Middle frontal gyrus (tissue), 1 donor: ENCODE data around the gene MRC2.
"Not testable (repeated sequence)": the region's sequence is repeated elsewhere in the genome, so short reads cannot be mapped to it uniquely, and the experiment has no call there.

Experiments used
- DNase-seq: peaks from one replicate; pipeline ENCODE4 v3.0.0-alpha.2; 2015; ENCODE audit warnings: low spot score; ENCODE audit errors: extremely low spot score

The MRC2 gene

DNA sequence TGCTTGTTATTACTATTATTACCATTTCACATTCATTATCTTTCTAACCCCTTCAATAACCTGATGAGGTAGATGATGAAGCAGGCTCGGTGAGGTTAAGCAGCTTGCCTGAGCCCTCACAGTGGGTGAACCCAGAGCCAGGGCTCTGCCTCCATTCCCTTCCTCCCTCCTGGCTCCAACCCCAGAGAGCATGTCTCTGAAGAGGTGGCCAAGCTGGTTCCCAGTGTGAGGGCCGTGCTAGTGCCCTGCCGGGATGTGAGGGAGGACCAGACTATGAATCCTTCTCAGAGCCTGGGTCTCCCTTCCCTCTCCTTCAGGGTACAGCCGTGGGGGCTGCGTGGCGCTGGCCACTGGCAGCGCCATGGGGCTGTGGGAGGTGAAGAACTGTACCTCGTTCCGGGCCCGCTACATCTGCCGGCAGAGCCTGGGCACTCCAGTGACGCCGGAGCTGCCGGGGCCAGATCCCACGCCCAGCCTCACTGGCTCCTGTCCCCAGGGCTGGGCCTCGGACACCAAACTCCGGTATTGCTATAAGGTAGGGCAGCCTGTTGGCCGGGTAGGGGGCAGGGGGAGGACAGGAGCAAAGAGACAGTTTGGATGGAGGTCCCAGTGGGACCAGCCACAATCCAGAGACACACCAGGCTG lies 49.6 kb downstream of the MRC2 start:
- no peak for DNase-seq

DNA sequence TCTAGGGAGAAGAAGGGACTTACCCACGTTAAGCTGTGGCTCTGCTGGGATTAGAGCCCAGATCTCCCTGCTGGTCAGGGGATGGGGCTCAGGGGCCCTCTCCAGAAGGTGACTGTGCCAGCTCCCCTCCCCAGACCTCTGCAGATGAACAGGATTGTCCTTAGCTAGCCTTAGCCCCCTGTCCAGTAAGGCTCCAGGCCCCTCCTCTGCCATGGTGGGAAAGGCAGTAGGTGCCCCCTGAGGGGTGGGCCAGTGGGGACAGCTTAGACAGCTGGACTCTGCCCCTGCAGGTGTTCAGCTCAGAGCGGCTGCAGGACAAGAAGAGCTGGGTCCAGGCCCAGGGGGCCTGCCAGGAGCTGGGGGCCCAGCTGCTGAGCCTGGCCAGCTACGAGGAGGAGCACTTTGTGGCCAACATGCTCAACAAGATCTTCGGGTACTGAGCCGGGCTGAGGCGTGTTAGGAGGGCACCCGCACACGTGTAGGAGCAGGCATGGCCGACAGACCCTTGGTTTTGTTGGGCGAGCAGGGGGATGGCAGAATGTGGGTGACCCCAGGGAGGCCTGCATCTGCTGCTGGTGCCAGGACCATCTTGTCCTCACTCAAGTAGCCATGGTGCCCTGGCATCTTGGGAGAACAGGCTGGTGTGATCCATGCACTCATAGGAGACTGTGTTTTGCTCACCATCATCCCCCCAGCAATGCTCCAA lies 50.9 kb downstream of the MRC2 start:
- DNase-seq = no peak

DNA sequence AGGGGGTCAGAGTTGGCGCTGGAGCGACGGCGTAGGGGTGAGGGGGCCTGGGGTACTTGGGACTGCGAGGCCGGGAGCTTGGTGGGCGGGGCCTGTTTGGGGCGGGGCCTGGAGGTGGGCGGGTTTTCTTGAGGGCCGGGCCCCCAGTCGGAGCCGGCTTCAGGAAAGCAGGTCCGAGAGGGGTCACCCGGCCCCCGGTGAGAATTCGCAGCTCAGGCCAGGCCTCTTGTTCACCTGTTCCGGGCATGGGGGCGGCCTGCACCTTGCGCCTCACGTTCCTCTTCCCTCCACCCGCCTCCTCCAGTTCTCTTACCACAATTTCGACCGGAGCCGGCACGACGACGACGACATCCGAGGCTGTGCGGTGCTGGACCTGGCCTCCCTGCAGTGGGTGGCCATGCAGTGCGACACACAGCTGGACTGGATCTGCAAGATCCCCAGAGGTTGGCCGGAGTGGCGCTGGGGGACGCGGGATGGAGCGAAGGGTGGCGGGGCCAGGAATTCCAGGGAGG lies 52.5 kb downstream of the MRC2 start:
- no peak for DNase-seq

DNA sequence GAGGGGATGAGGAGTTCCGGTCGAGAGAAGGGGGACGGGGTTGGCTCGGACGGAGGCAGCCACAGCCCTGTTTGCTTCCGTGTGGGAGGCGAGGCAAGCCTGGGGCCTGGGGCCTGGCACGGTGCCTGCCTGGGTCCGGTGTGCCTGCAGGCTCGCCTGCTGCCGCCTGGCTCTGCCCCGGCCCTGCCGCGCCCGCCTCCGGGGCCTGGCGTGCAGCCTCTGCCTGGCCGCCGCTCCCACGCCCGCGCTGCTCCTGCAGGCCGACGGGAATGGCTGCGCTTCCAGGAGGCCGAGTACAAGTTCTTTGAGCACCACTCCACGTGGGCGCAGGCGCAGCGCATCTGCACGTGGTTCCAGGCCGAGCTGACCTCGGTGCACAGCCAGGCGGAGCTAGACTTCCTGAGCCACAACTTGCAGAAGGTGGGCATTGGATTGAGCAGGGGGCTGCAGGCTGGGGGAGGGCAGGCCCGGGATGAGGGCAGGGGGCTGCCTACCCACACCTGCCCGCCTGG lies 53.1 kb downstream of the MRC2 start:
- DNase-seq = no peak

DNA sequence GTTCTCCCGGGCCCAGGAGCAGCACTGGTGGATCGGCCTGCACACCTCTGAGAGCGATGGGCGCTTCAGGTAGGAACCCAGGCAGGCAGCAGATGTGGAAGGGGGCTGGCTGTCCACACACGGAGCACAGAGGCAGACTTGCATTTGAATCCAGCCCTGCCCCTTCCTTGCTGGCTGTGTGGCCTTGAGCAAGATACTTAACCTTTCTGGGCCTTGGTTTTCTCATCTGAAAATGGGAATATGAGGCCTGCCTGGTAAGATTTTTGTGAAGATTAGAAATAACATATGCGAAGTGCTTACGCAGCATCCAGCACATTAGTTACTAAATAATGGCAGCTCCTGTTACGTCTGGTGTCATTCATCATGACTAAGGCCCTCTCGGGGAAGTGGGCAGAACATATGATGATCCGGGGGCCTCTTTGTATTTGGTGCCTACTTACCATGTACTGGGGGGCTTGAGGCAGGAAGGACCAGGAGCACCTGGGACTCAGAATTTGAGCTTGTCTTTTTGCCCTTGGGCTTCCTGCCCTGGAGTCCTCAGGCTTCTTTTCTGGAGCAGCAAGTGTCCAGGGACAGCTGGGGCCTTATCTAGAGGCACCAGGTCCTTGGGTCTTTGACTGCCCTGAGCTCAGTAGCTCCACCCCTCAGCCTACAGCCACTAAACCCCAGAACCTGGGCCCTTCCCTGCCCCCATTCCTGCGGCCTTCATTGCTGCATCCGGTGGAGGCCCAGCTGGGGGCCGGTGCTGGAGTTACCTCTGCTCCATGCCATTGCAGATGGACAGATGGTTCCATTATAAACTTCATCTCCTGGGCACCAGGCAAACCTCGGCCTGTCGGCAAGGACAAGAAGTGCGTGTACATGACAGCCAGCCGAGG lies 53.8 kb downstream of the MRC2 start:
- no peak for DNase-seq

DNA sequence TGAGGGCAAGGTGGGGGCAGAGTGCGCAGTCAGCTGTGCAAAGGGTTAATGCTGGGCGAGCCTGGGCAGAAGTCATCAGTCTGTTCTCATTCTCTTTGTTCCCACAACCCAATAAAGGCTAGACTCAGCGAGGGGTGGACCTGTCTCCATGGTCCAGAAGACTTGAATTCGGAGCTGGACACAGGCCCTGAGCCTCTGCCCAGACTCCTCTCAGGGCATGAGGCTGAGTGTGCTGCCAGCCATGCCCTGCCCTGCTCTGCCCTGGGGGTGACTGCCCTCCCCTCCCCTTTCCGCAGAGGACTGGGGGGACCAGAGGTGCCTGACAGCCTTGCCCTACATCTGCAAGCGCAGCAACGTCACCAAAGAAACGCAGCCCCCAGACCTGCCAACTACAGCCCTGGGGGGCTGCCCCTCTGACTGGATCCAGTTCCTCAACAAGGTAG lies 54.5 kb downstream of the MRC2 start:
- no peak for DNase-seq

DNA sequence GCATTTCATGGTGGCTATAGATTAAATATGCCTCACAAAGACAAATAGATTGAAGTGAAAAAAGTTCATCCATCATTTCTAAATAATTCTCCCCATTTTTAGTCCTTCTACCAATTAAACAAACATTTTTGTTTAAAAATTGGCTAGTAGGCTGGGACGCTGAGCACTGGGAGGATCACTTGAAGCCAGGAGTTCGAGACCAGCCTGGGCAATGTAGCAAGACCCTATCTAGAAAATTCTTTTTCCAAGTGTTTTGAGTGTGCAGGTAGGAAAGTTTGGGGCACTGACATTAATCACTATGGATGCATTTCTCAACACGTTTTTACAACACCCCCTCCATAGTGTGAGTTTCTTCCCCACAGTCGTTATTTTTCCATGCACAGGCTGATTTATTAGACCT lies 56.7 kb downstream of the MRC2 start:
- no peak for DNase-seq

DNA sequence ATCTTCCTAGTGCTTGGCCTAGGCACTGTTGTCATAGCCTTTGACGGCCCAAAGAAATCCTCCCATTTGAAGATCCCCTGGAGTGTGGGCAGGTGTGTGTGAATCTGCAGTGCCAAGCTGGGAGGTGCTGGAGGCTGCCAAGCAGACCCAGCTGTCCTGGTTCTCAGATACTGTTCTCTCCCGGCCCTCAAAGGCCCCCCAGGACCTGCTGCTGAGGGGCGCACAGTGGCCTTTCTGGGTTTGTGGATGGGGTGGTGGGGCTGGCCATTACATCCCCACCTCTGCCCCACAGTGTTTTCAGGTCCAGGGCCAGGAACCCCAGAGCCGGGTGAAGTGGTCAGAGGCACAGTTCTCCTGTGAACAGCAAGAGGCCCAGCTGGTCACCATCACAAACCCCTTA lies 60.5 kb downstream of the MRC2 start:
- DNase-seq = no peak

DNA sequence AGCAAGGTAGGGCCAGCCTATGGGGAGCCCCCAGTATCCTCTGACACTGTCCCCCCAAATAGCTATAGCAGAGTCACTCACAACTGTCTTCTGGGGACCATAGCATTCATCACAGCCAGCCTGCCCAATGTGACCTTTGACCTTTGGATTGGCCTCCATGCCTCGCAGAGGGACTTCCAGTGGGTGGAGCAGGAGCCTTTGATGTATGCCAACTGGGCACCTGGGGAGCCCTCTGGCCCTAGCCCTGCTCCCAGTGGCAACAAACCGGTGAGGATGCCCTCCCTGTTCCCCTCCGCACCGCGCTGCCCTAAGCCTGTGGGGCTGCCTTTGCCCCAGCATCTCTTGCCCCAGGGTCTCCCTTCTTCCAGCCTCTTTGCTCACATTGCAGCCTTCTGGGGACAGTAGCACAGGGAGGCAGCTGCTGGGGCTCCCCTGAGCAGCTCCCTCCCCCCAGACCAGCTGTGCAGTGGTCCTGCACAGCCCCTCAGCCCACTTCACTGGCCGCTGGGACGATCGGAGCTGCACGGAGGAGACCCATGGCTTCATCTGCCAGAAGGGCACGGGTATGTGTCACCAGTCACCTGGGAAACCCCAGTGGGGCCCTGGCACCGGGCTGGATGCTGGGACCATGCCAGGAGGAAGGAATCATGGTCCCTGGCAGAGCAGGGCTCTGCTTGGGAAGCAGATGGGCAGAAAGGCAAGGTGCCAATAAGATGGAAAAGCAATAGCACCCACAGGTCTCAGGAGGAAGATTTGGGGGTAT lies 61.1 kb downstream of the MRC2 start:
- no peak for DNase-seq

DNA sequence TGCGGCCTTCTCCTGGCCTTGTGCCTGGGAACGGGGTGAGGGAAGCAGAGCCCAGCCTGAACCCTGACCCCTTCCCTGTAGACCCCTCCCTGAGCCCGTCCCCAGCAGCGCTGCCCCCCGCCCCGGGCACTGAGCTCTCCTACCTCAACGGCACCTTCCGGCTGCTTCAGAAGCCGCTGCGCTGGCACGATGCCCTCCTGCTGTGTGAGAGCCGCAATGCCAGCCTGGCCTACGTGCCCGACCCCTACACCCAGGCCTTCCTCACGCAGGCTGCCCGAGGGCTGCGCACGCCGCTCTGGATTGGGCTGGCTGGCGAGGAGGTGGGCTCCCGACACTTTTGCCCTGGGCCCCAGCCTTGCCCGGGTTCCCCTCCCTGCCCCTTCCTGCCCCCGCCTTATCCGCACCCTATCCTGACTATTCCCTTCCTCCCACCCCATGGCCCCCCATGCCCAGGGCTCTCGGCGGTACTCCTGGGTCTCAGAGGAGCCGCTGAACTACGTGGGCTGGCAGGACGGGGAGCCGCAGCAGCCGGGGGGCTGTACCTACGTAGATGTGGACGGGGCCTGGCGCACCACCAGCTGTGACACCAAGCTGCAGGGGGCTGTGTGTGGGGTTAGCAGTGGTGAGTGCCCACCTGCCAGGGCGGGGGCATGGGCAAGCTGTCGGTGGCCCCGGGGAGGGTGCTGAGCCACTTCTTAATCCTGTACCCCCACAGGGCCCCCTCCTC lies 62.1 kb downstream of the MRC2 start:
- DNase-seq = no peak

DNA sequence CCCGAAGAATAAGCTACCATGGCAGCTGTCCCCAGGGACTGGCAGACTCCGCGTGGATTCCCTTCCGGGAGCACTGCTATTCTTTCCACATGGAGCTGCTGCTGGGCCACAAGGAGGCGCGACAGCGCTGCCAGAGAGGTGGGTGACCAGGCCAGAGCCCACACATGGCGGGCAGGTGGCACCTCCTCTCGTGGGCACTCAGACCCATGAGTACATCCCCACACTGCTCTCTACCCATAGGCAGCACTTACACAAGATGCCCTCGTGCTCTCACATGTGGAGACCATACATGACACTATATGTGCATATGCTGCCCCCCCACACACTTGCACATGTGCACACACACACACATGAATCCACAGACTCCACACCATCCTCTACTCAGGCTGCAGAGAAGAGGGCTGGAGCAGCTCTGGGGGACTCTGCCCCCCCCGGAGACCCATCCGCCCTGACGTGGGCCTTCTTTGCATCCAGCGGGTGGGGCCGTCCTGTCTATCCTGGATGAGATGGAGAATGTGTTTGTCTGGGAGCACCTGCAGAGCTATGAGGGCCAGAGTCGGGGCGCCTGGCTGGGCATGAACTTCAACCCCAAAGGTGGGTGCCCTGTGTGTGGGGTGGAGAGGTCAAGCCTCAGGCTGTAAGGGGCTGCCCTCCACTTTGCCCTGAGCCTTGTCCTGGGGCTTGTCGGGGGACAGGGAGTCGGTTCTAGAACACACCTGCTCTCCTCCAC lies 62.9 kb downstream of the MRC2 start:
- no peak for DNase-seq

DNA sequence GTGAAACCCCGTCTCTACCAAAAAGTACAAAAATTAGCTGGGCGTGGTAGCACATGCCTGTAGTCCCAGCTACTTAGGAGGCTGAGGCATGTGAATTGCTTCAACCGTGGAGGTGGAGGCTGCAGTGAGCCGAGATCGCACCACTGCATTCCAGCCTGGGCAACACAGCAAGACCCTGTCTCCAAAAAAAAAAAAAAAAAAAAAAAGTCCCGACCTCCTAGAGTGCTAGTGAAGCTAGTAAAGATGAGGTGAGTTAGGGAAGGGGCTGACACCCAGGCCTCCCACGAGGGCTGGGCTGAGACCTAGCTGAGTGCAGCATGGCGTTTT lies 64.1 kb downstream of the MRC2 start:
- DNase-seq = not testable (repeated sequence)

DNA sequence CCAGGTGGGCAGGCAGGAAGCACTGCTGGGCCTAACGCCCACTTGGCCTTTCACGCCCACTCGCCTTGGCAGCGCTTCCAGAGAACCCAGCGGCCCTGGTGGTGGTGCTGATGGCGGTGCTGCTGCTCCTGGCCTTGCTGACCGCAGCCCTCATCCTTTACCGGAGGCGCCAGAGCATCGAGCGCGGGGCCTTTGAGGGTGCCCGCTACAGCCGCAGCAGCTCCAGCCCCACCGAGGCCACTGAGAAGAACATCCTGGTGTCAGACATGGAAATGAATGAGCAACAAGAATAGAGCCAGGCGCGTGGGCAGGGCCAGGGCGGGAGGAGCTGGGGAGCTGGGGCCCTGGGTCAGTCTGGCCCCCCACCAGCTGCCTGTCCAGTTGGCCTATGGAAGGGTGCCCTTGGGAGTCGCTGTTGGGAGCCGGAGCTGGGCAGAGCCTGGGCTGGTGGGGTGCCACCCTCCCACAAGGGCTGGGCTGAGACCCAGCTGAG lies 64.7 kb downstream of the MRC2 start:
- DNase-seq = no peak

DNA sequence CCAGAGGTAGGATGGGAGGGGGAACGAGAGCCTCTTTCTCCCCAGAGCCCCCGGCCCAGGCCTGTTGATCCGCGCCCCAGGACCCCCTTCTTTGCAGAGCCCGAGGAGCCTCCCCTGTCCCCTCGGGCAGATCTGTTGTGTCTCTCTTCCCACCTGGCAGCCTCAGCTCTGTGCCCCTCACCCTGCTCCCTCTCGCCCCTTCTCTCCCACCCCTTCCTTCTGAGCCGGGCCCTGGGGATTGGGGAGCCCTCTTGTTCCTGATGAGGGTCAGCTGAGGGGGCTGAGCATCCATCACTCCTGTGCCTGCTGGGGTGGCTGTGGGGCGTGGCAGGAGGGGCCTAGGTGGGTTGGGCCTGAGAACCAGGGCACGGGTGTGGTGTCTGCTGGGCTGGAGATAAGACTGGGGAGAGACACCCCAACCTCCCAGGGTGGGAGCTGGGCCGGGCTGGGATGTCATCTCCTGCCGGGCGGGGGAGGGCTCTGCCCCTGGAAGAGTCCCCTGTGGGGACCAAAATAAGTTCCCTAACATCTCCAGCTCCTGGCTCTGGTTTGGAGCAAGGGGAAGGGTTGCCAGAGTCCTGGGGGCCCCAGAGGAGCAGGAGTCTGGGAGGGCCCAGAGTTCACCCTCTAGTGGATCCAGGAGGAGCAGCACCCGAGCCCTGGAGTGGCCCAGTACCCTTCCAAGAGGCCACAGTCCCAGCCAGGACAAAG lies 65.4 kb downstream of the MRC2 start:
- DNase-seq = no peak

DNA sequence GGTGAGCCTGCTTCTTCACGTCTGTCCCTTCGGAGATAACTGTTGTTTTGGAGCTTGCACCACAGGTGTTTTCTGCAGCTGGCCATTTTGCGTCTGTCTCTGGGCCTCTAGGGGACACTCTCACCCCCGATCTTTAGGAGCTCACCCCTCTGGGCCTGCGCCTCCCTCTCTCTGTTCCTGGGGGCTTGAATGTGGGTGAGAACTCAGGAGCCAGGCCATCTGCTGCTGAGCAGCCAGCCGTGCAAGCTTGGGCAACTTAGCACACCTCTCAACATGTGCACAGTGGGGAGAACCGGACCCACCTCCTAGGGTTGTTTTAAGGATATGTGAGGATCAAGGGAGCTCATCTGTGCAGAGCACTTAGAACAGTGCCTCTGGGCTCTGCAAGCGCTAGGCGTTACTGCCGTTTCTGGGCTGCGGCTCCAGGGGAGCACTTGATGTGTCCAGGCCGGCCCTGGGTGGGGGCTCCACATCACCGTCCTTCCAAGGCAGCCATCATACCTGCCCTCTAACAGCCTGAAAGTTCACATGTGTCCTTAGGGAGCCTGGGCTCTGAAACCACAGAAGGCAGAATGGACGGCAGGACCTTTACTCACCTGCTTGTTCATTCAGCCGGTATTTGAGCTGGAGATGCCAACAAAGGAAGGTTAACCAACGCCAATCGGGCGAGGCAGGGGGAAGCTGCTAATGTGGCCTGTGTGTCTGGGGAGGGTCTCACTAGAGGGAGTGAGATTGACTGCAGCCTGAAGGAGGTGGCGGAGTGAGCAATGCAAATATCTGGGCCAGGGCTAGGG lies 66.3 kb downstream of the MRC2 start:
- DNase-seq = no peak

DNA sequence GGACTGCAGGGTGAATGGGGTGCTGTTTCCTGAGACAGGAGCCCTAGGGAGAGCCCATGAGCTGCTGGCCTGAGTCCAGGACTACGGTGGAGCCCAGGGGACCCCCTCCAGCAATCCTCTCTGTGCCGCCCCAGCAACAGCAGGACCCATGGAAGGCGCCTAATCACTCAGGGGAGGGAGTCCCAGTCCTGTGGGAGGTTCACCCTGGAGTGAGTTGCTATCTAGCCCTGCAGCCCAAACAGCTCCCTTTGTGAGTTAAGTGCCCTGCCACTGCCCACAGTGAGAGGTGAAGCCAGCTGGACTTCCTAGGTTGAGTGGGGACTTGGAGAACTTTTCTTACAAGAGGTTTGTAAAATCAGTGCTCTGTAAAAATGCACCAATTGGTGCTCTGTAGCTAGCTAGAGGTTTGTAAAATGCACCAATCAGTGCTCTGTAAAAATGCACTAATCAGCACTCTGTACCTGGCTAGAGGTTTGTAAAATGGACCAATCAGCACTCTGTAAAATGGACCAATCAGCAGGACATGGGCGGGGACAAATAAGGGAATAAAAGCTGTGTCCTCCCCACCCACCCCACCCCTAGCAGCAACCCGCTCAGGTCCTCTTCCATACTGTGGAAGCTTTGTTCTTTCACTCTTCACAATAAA lies 67.7 kb downstream of the MRC2 start:
- DNase-seq = not testable (repeated sequence)

DNA sequence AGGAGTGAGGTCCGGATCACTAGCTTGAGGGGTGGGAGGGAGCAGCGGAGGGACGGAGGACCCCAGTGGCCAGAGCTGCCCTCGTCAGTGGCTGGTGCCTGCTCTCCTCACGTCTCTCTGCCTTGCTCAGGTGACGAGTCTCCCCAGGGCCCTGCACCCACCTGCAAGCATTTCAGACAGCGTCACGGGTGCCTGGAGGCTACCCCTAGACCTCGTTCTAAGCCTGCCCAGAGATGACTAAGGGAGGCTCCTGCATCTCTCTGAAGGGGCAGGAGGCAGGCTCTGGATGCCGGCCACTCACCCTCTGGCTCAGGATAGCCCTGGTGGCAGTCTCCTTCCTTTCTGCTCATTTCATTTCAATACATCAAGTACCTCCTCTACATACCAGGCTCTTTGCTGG lies 68.8 kb downstream of the MRC2 start:
- no peak for DNase-seq
